HL-60 (cell line): Measurements from ENCODE around the gene SH2B2.

Experiments used
- DNase-seq, 2 experiments: peaks; one replicate each; pipeline ENCODE4 v3.0.0-alpha.2; 2010 to 2020; ENCODE audit warnings: low read depth in 1 of 2, low spot score in 1 of 2
- H3K27ac ChIP-seq: fragments of 250-450 bp; sonication (Bioruptor Pico); replicated peaks from 2 replicates; pipeline ENCODE4 v1.5.1; 2020; ENCODE audit warnings: mild to moderate bottlenecking, moderate library complexity
- H3K27me3 ChIP-seq: fragments of 250-450 bp; sonication (Bioruptor Pico); 2 replicates; pipeline ENCODE4 v1.5.1; 2021; ENCODE audit warnings: mild to moderate bottlenecking, moderate library complexity; ENCODE audit not compliant: insufficient read depth, poor library complexity, severe bottlenecking
- H3K4me3 ChIP-seq: replicated peaks from 2 replicates; pipeline ENCODE4 v1.5.1; 2011; ENCODE audit warnings: mild to moderate bottlenecking, control low read depth, low read length; ENCODE audit not compliant: insufficient read depth
- GABPA ChIP-seq: IDR thresholded peaks from 2 replicates; pipeline ENCODE4 v1.6.1; 2012; ENCODE audit warnings: low read depth
- POLR2AphosphoS5 ChIP-seq: IDR thresholded peaks from 2 replicates; pipeline ENCODE4 v1.6.1; 2012; ENCODE audit warnings: low read depth
- SPI1 ChIP-seq: IDR thresholded peaks from 2 replicates; pipeline ENCODE4 v1.6.1; 2012; ENCODE audit warnings: low read depth, mild to moderate bottlenecking, borderline replicate concordance
- TF ChIP-seq, protein P1 (sequence below): IDR thresholded peaks from 2 replicates; pipeline ENCODE4 v1.6.1; 2012; ENCODE audit warnings: low read depth; ENCODE audit not compliant: insufficient replicate concordance
- TF ChIP-seq, protein P2 (sequence below): IDR thresholded peaks from one replicate; pipeline ENCODE4 v1.5.1; 2011; ENCODE audit warnings: low read length, control low read depth, inconsistent platforms; ENCODE audit not compliant: insufficient read depth

The SH2B2 gene

GRCh38 chr7:102272917-102273748, 13.5 kb upstream of the SH2B2 start:
- no peaks in the 10 kb centered on the region for H3K27me3 ChIP-seq
- no peak overlapping the region for H3K27ac ChIP-seq
- DNase-seq: no peak
- TF ChIP-seq, protein P1, sequence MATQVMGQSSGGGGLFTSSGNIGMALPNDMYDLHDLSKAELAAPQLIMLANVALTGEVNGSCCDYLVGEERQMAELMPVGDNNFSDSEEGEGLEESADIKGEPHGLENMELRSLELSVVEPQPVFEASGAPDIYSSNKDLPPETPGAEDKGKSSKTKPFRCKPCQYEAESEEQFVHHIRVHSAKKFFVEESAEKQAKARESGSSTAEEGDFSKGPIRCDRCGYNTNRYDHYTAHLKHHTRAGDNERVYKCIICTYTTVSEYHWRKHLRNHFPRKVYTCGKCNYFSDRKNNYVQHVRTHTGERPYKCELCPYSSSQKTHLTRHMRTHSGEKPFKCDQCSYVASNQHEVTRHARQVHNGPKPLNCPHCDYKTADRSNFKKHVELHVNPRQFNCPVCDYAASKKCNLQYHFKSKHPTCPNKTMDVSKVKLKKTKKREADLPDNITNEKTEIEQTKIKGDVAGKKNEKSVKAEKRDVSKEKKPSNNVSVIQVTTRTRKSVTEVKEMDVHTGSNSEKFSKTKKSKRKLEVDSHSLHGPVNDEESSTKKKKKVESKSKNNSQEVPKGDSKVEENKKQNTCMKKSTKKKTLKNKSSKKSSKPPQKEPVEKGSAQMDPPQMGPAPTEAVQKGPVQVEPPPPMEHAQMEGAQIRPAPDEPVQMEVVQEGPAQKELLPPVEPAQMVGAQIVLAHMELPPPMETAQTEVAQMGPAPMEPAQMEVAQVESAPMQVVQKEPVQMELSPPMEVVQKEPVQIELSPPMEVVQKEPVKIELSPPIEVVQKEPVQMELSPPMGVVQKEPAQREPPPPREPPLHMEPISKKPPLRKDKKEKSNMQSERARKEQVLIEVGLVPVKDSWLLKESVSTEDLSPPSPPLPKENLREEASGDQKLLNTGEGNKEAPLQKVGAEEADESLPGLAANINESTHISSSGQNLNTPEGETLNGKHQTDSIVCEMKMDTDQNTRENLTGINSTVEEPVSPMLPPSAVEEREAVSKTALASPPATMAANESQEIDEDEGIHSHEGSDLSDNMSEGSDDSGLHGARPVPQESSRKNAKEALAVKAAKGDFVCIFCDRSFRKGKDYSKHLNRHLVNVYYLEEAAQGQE: no peak
- TF ChIP-seq POLR2AphosphoS5 (no peak), SPI1 (no peak), GABPA (no peak)
- TF ChIP-seq, protein P2, sequence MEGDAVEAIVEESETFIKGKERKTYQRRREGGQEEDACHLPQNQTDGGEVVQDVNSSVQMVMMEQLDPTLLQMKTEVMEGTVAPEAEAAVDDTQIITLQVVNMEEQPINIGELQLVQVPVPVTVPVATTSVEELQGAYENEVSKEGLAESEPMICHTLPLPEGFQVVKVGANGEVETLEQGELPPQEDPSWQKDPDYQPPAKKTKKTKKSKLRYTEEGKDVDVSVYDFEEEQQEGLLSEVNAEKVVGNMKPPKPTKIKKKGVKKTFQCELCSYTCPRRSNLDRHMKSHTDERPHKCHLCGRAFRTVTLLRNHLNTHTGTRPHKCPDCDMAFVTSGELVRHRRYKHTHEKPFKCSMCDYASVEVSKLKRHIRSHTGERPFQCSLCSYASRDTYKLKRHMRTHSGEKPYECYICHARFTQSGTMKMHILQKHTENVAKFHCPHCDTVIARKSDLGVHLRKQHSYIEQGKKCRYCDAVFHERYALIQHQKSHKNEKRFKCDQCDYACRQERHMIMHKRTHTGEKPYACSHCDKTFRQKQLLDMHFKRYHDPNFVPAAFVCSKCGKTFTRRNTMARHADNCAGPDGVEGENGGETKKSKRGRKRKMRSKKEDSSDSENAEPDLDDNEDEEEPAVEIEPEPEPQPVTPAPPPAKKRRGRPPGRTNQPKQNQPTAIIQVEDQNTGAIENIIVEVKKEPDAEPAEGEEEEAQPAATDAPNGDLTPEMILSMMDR: no peak
- H3K4me3 ChIP-seq: no peak overlapping the region

- no peak for TF ChIP-seq POLR2AphosphoS5
- no peak for TF ChIP-seq GABPA
- TF ChIP-seq, protein P2: no peak
- no peak for TF ChIP-seq SPI1
- TF ChIP-seq, protein P1: no peak
- DNase-seq: no peak
- Histone ChIP-seq H3K27me3 (no peaks in the 10 kb centered on the region), H3K27ac (no peak overlapping the region), H3K4me3 (no peak overlapping the region)
Measured at GRCh38 chr7:102273749-102274712, 12.6 kb upstream of the SH2B2 start.

DNA sequence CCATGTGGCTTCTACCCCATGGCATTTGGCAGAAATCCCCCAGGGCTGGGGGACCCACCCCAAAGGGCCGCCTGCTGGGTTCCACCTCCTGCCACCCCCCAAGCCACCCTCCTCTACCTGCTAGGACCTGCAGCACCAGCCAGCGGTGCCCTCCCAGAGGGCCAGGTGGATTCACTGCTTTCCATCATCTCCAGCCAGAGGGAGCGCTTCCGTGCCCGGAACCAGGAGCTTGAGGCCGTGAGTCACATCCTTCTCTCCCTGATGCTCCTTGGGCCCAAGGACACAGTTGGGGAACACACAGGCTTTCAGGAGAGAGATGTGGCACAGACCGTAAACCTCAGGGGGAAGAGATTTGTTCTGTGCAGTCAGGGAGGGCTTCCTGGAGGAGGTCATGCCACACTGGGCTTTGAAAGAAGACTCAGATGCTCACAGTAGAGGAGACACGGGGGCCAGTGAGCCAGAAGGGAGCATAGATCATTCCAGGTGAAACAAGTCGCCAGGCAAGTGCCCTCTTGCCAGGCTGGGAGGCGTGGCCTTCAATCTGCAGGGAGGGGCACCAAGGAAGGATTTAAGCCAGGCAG, 11.5 kb upstream of the SH2B2 start:
- no peak overlapping the region for H3K4me3 ChIP-seq
- no peaks in the 10 kb centered on the region for H3K27me3 ChIP-seq
- no peak for DNase-seq
- TF ChIP-seq, protein P2: no peak
- H3K27ac ChIP-seq: no peak overlapping the region
